ENCODE measurements around the gene GLT1D1.

GLT1D1 gene

DNA sequence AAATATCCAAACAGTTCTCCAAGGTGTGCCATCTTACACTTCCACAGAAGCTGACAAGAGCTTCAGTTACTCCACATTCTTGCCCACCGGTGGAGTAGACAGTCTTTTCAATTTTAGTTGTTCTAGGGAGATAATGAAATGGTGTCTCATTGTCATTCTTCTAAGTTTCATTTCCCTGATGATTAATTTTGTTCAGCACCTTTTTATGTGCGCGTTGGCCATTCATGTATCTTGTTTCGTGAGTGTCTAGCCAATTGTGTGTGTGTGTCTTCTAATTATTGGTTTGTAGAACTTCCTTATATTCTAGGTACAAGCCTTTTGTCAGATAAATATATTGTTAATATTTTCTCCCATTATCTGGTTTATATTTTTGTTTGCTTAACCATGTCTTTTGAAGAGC is 63.1 kb downstream of the GLT1D1 start:
- ATAC-seq, result no peak
- no peak for TF ChIP-seq ZFP30 (CRISPR knock-in tag; IDR thresholded peaks at IDR 0.05)
- TF ChIP-seq TOX (CRISPR knock-in tag; IDR thresholded peaks at IDR 0.05; ENCODE audit: borderline replicate concordance), result no peak
- TF ChIP-seq TSHZ2 (CRISPR knock-in tag; IDR thresholded peaks at IDR 0.05), result no peak
- TF ChIP-seq BACH2 (CRISPR knock-in tag; IDR thresholded peaks at IDR 0.05; ENCODE audit: borderline replicate concordance), result no peak
- no peak for TF ChIP-seq ESRRG (CRISPR knock-in tag; IDR thresholded peaks at IDR 0.05)
- TF ChIP-seq CSRNP3 (CRISPR knock-in tag; IDR thresholded peaks at IDR 0.05), result no peak
- TF ChIP-seq ZFP3 (CRISPR knock-in tag; IDR thresholded peaks at IDR 0.05), result no peak
- no peak for TF ChIP-seq CREB5 (CRISPR knock-in tag; IDR thresholded peaks at IDR 0.05; ENCODE audit: low read depth)
- no peak for TF ChIP-seq RARB (CRISPR knock-in tag; IDR thresholded peaks at IDR 0.05)
- TF ChIP-seq ZC3H10 (CRISPR knock-in tag; IDR thresholded peaks at IDR 0.05), result no peak
- TF ChIP-seq, protein P1, sequence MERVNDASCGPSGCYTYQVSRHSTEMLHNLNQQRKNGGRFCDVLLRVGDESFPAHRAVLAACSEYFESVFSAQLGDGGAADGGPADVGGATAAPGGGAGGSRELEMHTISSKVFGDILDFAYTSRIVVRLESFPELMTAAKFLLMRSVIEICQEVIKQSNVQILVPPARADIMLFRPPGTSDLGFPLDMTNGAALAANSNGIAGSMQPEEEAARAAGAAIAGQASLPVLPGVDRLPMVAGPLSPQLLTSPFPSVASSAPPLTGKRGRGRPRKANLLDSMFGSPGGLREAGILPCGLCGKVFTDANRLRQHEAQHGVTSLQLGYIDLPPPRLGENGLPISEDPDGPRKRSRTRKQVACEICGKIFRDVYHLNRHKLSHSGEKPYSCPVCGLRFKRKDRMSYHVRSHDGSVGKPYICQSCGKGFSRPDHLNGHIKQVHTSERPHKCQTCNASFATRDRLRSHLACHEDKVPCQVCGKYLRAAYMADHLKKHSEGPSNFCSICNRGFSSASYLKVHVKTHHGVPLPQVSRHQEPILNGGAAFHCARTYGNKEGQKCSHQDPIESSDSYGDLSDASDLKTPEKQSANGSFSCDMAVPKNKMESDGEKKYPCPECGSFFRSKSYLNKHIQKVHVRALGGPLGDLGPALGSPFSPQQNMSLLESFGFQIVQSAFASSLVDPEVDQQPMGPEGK (CRISPR knock-in tag; IDR thresholded peaks at IDR 0.05; ENCODE audit: borderline replicate concordance), result no peak
- no peak for TF ChIP-seq CSDC2 (CRISPR knock-in tag; IDR thresholded peaks at IDR 0.05)
- no peak for TF ChIP-seq TCF4 (CRISPR knock-in tag; IDR thresholded peaks at IDR 0.05; ENCODE audit: borderline replicate concordance)
- TF ChIP-seq PPARA (CRISPR knock-in tag; IDR thresholded peaks at IDR 0.05; ENCODE audit: borderline replicate concordance), result no peak
- TF ChIP-seq ZNF565 (CRISPR knock-in tag; conservative IDR thresholded peaks at IDR 0.05; ENCODE audit: low read depth), result no peak
- TF ChIP-seq, protein P2, sequence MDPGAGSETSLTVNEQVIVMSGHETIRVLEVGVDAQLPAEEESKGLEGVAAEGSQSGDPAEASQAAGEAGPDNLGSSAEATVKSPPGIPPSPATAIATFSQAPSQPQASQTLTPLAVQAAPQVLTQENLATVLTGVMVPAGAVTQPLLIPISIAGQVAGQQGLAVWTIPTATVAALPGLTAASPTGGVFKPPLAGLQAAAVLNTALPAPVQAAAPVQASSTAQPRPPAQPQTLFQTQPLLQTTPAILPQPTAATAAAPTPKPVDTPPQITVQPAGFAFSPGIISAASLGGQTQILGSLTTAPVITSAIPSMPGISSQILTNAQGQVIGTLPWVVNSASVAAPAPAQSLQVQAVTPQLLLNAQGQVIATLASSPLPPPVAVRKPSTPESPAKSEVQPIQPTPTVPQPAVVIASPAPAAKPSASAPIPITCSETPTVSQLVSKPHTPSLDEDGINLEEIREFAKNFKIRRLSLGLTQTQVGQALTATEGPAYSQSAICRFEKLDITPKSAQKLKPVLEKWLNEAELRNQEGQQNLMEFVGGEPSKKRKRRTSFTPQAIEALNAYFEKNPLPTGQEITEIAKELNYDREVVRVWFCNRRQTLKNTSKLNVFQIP (CRISPR knock-in tag; IDR thresholded peaks at IDR 0.05; ENCODE audit: borderline replicate concordance, low read depth), result no peak
- no peak for TF ChIP-seq OSR1 (CRISPR knock-in tag; IDR thresholded peaks at IDR 0.05)

GRCh38 chr12:128918481-128919260 is 65.4 kb downstream of the GLT1D1 start:
- ATAC-seq, result no peak
- TF ChIP-seq, protein P2 (CRISPR knock-in tag; IDR thresholded peaks at IDR 0.05; ENCODE audit: borderline replicate concordance, low read depth), result no peak
- no peak for TF ChIP-seq TCF4 (CRISPR knock-in tag; IDR thresholded peaks at IDR 0.05; ENCODE audit: borderline replicate concordance)
- TF ChIP-seq ARNTL (CRISPR knock-in tag; IDR thresholded peaks at IDR 0.05; ENCODE audit: borderline replicate concordance, low read depth), result no peak
- no peak for TF ChIP-seq ESRRG (CRISPR knock-in tag; IDR thresholded peaks at IDR 0.05)
- TF ChIP-seq, protein P1 (CRISPR knock-in tag; IDR thresholded peaks at IDR 0.05; ENCODE audit: borderline replicate concordance), result no peak
- no peak for TF ChIP-seq ZNF8 (CRISPR knock-in tag; IDR thresholded peaks at IDR 0.05)
- TF ChIP-seq CREB5 (CRISPR knock-in tag; IDR thresholded peaks at IDR 0.05; ENCODE audit: low read depth), result no peak
- no peak for TF ChIP-seq TSHZ2 (CRISPR knock-in tag; IDR thresholded peaks at IDR 0.05)
- no peak for TF ChIP-seq SNAI2 (CRISPR knock-in tag; IDR thresholded peaks at IDR 0.05)
- no peak for TF ChIP-seq TOX (CRISPR knock-in tag; IDR thresholded peaks at IDR 0.05; ENCODE audit: borderline replicate concordance)
- no peak for TF ChIP-seq RARB (CRISPR knock-in tag; IDR thresholded peaks at IDR 0.05)
- no peak for TF ChIP-seq ZC3H10 (CRISPR knock-in tag; IDR thresholded peaks at IDR 0.05)
